NCI-H2196 treated with DMSO at 0.1 percent for 48 hours (cell line): ENCODE measurements around the gene ST8SIA3.

Experiments
- DNase-seq: peaks from one replicate; lab custom pipeline; 2025; ENCODE audit not compliant: unreplicated experiment; lab: John Stamatoyannopoulos, UW

Gene ST8SIA3

GRCh38 chr18:57352271-57352701 is at the start of gene ST8SIA3:
Gene ST8SIA3 (plus strand): TSS chr18:57352557. CDS start chr18:57352847, 290 bp downstream.
- no peak for DNase-seq

DNA sequence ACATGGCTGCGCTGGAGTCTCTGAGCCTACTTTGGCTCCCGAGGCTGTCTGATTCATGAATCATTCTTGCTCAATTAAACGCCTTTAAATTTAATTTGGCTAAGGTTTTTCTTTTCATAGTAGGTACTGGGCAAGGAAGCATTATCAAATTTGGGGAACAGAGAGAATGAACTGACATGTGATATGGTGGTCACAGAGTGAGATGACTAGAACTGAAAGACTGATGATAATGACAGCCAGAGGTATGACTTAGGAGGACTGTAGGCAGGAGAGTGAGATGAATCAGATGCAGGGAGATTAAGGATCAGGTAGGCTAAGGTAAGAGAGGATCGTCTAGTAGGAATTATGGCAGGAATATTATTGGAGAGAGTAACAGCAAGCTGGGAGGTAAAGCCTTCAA is 40.9 kb upstream of the ST8SIA3 start:
- no peak for DNase-seq

DNA sequence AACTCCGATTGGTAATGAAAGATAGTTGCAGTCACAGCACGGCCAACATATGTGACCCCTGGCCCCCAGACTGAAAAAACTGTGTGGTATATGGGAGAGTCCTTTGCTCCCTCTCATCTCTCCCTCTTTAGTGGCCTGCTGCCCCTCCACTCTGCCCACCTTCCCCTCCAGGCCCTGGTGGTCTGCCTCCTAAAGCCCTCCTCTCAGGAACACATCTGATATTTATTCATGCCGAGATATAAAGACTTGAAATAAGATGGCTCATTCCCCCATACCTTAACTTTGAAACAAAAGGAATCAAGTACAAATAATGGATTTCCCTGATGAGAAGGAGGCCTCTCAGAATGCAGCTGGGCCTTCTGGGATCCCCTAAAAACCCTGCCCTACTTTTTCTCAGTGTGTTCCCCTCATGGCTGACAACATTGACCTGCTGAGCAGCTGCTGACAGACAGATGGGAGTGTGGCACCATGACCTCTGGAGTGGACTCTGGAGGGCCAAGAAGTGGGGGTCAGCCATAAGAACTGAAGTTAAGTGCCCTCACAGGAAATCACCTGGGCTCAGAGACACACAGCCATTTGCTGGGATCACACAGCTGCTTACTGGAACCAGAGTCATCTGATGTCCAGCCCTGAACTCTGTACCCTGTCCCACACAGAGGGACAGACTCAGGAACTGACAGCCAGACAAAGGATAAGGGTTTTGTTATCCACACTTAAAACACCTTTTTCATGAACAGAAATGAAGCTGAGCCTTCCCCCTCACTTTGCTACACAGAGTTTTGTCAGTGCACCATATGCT is 39.8 kb upstream of the ST8SIA3 start:
- DNase-seq: no peak

- DNase-seq: no peak
These were observed 31.8 kb upstream of the ST8SIA3 start for GRCh38 chr18:57320603-57321002.

DNA sequence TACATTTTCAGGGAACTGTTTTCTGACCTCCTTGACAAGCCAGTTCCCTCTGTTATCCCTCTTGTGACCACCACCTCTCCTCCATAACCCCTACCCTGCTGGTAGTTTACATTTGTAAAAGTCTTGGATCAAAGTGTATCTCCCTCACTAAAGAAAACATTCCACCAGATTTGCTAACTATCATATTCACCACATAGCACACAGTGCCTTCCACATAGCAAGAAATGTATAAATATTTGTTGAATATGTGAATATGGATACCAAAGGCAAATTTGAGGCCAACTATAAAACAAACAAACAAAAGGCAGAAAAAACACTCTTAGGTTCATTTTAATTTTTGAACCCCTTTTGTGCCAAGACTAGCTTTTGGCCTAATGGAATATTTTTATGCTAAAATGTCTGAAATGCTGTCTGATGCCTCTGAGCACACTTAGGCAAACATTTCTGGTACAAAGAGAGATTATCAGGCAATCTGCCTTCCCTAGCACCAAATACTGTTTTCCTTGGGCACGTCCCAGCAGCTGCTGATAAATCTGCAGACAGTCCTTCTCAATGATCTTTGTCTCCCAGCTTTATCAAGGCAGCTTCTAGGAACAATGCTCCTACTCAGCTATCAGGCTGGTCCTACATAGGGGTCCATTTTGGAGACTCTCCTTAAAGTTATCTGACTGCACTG is 26.7 kb upstream of the ST8SIA3 start:
- no peak for DNase-seq

DNA sequence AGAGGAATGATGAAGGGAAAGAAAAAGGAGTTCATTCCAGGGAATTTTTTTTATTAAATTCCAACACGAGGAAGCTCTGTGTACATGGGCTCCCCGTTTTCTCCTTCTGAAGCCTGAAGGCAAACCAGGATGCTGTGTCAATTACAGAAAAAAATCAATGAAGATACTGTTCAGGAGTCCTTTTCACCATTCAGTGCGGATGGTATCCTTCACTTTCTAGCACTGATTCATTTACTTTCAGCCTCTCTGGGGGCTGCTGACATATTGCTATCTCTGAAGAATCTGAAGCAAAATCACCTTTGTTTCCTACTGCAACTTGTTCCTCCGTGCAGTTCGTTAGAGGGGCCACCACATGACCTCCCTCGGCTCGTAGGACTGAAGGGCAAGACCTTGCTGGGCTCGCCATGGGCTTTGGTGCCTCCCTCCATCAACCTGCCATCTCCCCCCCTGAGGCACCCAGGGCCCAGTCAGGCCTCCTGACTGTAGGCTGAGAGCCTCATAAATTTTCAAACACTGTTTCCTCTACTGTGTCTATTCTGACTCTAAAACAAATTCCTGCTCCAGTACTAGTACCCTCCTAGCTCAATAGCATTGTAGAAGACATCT is 25.5 kb upstream of the ST8SIA3 start:
- no peak for DNase-seq

DNA sequence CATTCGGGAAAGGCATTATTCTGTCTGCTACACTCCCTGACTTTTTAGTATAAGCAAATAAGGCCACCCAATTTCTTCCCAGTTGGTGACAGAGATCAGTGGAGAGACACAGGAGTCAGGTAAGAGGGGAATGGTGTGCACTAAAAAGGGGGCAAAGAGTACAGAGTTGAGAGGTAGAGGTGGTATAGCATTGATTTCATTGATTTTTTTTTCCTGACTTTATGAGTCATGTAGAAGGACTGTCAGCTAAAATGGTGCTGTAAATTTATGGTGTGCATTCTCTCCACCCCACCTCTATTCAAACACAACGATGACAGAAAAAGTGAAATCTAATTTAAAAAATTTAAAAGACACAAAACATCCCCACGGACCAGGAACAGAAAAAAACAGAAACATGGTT is 23.7 kb upstream of the ST8SIA3 start:
- DNase-seq: no peak

DNA sequence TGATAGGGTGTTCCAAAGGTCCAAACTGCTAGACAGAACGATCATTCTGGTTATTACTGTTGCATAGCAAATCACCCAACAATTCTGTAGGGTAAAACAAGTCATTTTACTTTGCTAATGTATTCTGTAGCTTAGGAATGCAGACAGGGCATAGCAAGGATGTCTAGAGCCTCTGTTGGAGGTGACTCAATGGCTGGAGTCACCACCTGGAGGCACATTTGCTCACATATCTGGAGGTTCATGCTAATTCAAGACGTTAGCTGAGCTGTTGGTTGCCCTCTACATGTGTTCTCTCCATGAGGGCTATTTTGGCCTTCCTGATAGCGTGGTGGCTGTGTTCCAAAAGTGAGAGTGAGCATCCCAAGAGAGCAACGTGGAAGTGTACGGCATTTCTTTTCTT is 22.5 kb upstream of the ST8SIA3 start:
- no peak for DNase-seq

DNA sequence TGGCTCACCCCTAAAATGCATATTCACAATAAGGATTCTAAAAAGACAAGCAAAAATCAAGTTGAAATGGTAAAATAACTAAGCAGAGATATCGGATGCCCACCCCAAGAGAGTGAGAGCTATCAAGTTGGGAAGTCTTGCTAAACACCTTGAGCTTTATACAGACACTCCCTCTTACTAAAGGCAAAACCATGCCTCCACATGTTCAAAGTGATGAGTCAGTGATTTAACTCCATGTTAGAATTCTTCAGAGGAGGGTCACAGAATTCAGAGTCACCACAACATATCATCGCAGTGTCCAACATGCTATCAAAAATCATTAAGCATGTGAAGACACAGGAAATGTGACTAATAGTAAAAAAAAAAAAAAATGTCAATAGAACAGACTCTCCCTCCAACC is 20.6 kb upstream of the ST8SIA3 start:
- no peak for DNase-seq

GRCh38 chr18:57333940-57334339 is 18.4 kb upstream of the ST8SIA3 start:
- no peak for DNase-seq

DNA sequence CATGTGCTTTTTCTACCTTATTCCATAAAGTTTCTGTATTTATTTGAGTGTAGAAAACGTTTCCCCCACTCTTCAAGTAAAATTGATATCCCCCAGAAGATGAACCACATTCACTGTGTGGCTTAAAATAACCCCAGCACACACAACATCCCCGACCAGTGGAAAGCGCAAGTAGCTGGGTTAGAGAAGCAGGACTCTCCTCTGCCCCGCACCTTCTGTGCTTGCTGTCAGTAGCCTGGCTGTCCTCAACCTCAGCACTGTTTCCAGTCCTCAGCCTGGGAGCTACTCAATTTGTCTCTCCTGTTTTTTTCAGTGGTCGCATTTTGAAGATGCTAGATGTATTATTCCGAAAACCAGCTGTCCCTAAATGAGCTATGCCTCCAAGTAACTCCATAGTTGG is 18.0 kb upstream of the ST8SIA3 start:
- no peak for DNase-seq

GRCh38 chr18:57336343-57336742 is 16.0 kb upstream of the ST8SIA3 start:
- no peak for DNase-seq

- DNase-seq: no peak
These were observed 14.5 kb upstream of the ST8SIA3 start for GRCh38 chr18:57337890-57338289.

- DNase-seq: no peak
These were observed 8.5 kb upstream of the ST8SIA3 start for GRCh38 chr18:57343833-57344232.

- DNase-seq: no peak
These were observed 5.5 kb upstream of the ST8SIA3 start for GRCh38 chr18:57346876-57347275.

DNA sequence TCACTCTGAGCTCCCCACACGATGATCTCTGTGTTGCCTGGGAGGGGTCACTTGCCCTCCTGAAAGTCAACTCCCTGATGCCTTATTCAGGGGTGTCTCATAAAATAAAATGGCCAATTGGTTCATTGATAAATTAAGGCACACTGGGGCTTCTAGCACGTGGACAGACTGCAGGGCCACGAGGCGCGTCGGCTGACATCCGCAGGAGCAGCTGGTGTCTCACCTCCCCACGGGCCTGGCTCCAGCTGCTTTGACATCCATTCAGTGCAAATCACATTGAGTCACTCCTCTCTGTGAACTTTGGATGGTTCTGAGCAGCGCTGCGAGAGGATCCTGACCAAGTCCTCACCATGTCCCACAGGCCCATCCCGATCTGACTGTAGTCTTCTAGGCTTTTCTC is 4.6 kb upstream of the ST8SIA3 start:
- no peak for DNase-seq

GRCh38 chr18:57352761-57353136 is 392 bp downstream of the ST8SIA3 start:
- DNase-seq: no peak

GRCh38 chr18:57353137-57353939 is 981 bp downstream of the ST8SIA3 start:
- DNase-seq: no peak

- DNase-seq: no peak
These were observed 1.6 kb downstream of the ST8SIA3 start for GRCh38 chr18:57353940-57354461.

- DNase-seq: no peak
These were observed 7.1 kb downstream of the ST8SIA3 start for GRCh38 chr18:57359433-57359832.

DNA sequence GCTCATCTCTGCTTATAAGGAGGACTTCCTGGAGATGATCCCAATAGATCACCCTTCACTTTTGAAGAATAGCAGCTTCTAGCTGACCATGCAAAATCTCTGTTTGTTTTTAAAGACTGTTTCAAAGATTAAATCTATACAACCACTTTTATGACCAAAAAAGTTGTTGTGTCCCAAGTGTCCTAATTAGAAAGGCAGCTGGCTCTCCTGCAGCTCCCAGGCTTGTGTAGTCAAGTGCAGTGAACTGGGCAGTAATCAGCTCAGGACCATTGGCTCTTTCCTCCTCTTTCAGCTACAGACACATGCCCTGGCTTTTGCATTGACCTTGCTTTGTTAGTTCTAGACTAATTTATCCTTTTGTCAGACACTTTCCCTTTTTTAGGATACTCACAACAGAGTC is 10.4 kb downstream of the ST8SIA3 start:
- no peak for DNase-seq
